OCI-LY1 (cell line): Measurements from ENCODE around the gene KIAA0040.

Source experiments
- H2AFZ ChIP-seq: fragments of 200-600 bp; sonication (generic), shearing (Covaris generic); 2 replicates; pipeline ENCODE4 v1.6.0; 2014; ENCODE audit warnings: antibody characterized with exemption, mild to moderate bottlenecking, low read length
- H3F3A ChIP-seq: fragments of 200-600 bp; sonication (generic), shearing (Covaris generic); 2 replicates; pipeline ENCODE4 v1.6.0; 2014; ENCODE audit warnings: mild to moderate bottlenecking, antibody characterized with exemption, low read length, moderate library complexity; ENCODE audit not compliant: insufficient read depth
- H3K27ac ChIP-seq: fragments of 200-600 bp; sonication (generic); 2 replicates; pipeline ENCODE4 v1.5.1; 2014; ENCODE audit warnings: low read length, mixed run types, mild to moderate bottlenecking, low read depth; ENCODE audit not compliant: poor library complexity, severe bottlenecking
- H3K27me3 ChIP-seq: fragments of 200-600 bp; sonication (generic); 2 replicates; pipeline ENCODE4 v1.6.0; 2014; ENCODE audit warnings: antibody characterized with exemption, mild to moderate bottlenecking, low read length, moderate library complexity; ENCODE audit not compliant: insufficient read depth
- H3K36me3 ChIP-seq: fragments of 200-600 bp; sonication (generic); 2 replicates; pipeline ENCODE4 v1.6.1; 2014; ENCODE audit warnings: mild to moderate bottlenecking, antibody characterized with exemption, low read length, moderate library complexity, mixed read lengths; ENCODE audit not compliant: insufficient read depth
- H3K4me1 ChIP-seq: fragments of 200-600 bp; sonication (generic); 2 replicates; pipeline ENCODE4 v1.5.1; 2014; ENCODE audit warnings: mild to moderate bottlenecking, low read length, moderate library complexity; ENCODE audit not compliant: insufficient read depth, severe bottlenecking
- H3K4me2 ChIP-seq: fragments of 200-600 bp; sonication (generic), shearing (Covaris generic); 2 replicates; pipeline ENCODE4 v1.6.1; 2014; ENCODE audit warnings: low read length
- H3K4me3 ChIP-seq: fragments of 200-600 bp; sonication (generic); 2 replicates; pipeline ENCODE4 v1.5.1; 2014; ENCODE audit warnings: low read length, low read depth, mild to moderate bottlenecking, mixed read lengths; ENCODE audit not compliant: poor library complexity, severe bottlenecking
- H3K79me2 ChIP-seq: fragments of 200-600 bp; shearing (Covaris generic); 2 replicates; pipeline ENCODE4 v1.6.1; 2016; ENCODE audit warnings: mixed run types, low read length, mixed read lengths; ENCODE audit not compliant: insufficient read depth
- H3K9ac ChIP-seq: fragments of 200-600 bp; sonication (generic), shearing (Covaris generic); 2 replicates; pipeline ENCODE4 v1.6.1; 2014; ENCODE audit warnings: mild to moderate bottlenecking, low read length, mixed read lengths
- H3K9me2 ChIP-seq: fragments of 200-600 bp; sonication (generic), shearing (Covaris generic); 2 replicates; pipeline ENCODE4 v1.6.1; 2014; ENCODE audit warnings: low read depth, mild to moderate bottlenecking, low read length, mixed read lengths
- H3K9me3 ChIP-seq: fragments of 200-600 bp; shearing (Covaris generic); 2 replicates; pipeline ENCODE4 v1.6.1; 2014; ENCODE audit warnings: low read length, mixed read lengths
- H4K20me1 ChIP-seq: fragments of 200-600 bp; sonication (generic), shearing (Covaris generic); 2 replicates; pipeline ENCODE4 v1.6.0; 2016; ENCODE audit warnings: mild to moderate bottlenecking, low read length; ENCODE audit not compliant: insufficient read depth
- EZH2 ChIP-seq: fragments of 200-600 bp; sonication (generic), shearing (Covaris generic); IDR thresholded peaks from 2 replicates; pipeline ENCODE4 v1.8.0; 2017; ENCODE audit warnings: borderline replicate concordance, mixed run types, mild to moderate bottlenecking, antibody characterized with exemption, low read length, moderate library complexity, mixed read lengths
- TF ChIP-seq, protein P1 (sequence below): fragments of 200-600 bp; sonication (generic), shearing (Covaris generic); IDR thresholded peaks from 2 replicates; pipeline ENCODE4 v1.5.1; 2017; ENCODE audit warnings: mild to moderate bottlenecking, antibody characterized with exemption, low read length, moderate library complexity, mixed read lengths

Gene KIAA0040

DNA sequence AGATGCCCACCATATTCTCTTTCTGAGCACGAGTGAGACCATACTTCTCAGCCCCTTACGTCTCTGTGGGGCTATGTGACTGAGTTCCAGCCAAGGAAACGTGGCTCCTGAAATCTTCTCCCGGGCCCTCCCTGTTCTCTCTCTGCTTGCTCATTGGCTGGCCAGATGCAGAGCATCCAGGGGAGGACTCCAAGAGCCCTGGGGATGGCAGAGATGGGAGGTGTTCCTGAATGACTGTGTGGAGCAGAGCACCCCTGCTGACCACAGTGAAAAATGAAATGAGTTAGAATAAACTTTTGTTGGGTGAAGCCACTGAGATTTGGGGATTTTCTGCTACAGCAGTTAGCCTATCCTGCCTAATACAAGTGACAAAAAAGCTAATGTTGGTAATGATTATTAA, 23.8 kb downstream of the KIAA0040 start:
- Histone ChIP-seq H2AFZ (no peak overlapping the region), H3K9me3 (no peaks in the 10 kb centered on the region), H3K9ac (no peak overlapping the region), H3K4me2 (no peak overlapping the region), H3F3A (no peaks in the 10 kb centered on the region), H3K36me3 (peaks cover 21% of the 10 kb centered on the region), H3K4me1 (no peaks in the 10 kb centered on the region), H4K20me1 (no peaks in the 10 kb centered on the region), H3K4me3 (no peak overlapping the region), H3K27me3 (no peaks in the 10 kb centered on the region), H3K79me2 (no peaks in the 10 kb centered on the region), H3K9me2 (no peaks in the 10 kb centered on the region), H3K27ac (no peak overlapping the region)
- TF ChIP-seq, protein P1, sequence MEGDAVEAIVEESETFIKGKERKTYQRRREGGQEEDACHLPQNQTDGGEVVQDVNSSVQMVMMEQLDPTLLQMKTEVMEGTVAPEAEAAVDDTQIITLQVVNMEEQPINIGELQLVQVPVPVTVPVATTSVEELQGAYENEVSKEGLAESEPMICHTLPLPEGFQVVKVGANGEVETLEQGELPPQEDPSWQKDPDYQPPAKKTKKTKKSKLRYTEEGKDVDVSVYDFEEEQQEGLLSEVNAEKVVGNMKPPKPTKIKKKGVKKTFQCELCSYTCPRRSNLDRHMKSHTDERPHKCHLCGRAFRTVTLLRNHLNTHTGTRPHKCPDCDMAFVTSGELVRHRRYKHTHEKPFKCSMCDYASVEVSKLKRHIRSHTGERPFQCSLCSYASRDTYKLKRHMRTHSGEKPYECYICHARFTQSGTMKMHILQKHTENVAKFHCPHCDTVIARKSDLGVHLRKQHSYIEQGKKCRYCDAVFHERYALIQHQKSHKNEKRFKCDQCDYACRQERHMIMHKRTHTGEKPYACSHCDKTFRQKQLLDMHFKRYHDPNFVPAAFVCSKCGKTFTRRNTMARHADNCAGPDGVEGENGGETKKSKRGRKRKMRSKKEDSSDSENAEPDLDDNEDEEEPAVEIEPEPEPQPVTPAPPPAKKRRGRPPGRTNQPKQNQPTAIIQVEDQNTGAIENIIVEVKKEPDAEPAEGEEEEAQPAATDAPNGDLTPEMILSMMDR, result no peak
- TF ChIP-seq EZH2, result no peak

DNA sequence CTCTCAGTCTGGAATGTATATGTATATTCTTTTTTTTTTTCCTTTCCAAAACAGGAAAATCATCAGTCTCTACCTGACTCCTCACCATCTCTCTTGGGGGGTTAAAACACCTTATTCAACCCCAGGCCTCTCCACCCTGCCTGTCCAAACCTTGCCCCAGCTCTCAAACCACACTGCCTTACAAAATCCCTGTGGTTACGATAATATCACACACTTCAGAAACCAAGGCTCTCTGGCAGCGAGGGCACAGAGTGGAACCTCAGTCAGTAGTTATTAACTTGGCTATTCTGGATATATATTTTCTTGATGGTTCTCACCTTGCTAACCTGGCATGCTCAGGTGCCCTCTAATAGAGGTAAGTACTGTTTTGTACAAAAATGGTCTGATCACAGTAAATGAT, 24.7 kb downstream of the KIAA0040 start:
- Histone ChIP-seq H3K9me2 (no peaks in the 10 kb centered on the region), H3K9me3 (no peaks in the 10 kb centered on the region), H3K4me3 (no peak overlapping the region), H3K9ac (no peak overlapping the region), H3K27me3 (no peaks in the 10 kb centered on the region), H3K4me2 (no peak overlapping the region), H3K27ac (no peak overlapping the region), H4K20me1 (no peaks in the 10 kb centered on the region), H3F3A (no peaks in the 10 kb centered on the region), H3K79me2 (no peaks in the 10 kb centered on the region), H2AFZ (no peak overlapping the region), H3K4me1 (no peaks in the 10 kb centered on the region), H3K36me3 (peaks cover 21% of the 10 kb centered on the region)
- no peak for TF ChIP-seq EZH2
- TF ChIP-seq, protein P1, result no peak

DNA sequence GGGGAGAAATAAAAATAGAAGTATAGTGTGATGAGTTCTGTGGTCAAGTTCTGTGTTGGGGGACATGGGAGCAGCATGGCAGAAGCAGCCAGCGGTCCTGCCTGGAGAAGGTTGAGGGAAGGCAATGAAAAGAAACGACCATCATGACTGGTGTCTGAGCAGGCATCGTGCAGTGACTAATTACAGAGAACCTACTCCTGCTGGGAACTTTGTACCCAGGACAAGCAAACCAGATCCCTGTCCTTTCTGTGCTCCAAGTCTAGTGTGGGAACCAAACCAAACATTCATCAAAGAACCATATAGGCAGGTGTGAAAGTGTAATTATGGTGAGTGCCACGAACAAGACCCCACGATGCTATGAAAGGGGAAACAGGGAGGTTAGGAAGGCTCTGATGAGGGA, 25.8 kb downstream of the KIAA0040 start:
- Histone ChIP-seq H3K9me3 (no peaks in the 10 kb centered on the region), H3K27ac (no peak overlapping the region), H4K20me1 (no peaks in the 10 kb centered on the region), H3K4me1 (no peaks in the 10 kb centered on the region), H3K27me3 (no peaks in the 10 kb centered on the region), H3K4me3 (no peak overlapping the region), H3K36me3 (peaks cover 21% of the 10 kb centered on the region), H3K9me2 (no peaks in the 10 kb centered on the region), H3K4me2 (no peak overlapping the region), H3K79me2 (no peaks in the 10 kb centered on the region), H2AFZ (no peak overlapping the region), H3F3A (no peaks in the 10 kb centered on the region), H3K9ac (no peak overlapping the region)
- no peak for TF ChIP-seq EZH2
- TF ChIP-seq, protein P1, result no peak
